GM21576 (cell line): ENCODE measurements around the gene TMEM259.

Experiments used
- ATAC-seq: cut with Tn5 transposase; IDR thresholded peaks from one replicate; pipeline ENCODE4 v1.9.1; 2021; ENCODE audit warnings: mild to moderate bottlenecking, moderate library complexity; ENCODE audit not compliant: unreplicated experiment

The TMEM259 gene

DNA sequence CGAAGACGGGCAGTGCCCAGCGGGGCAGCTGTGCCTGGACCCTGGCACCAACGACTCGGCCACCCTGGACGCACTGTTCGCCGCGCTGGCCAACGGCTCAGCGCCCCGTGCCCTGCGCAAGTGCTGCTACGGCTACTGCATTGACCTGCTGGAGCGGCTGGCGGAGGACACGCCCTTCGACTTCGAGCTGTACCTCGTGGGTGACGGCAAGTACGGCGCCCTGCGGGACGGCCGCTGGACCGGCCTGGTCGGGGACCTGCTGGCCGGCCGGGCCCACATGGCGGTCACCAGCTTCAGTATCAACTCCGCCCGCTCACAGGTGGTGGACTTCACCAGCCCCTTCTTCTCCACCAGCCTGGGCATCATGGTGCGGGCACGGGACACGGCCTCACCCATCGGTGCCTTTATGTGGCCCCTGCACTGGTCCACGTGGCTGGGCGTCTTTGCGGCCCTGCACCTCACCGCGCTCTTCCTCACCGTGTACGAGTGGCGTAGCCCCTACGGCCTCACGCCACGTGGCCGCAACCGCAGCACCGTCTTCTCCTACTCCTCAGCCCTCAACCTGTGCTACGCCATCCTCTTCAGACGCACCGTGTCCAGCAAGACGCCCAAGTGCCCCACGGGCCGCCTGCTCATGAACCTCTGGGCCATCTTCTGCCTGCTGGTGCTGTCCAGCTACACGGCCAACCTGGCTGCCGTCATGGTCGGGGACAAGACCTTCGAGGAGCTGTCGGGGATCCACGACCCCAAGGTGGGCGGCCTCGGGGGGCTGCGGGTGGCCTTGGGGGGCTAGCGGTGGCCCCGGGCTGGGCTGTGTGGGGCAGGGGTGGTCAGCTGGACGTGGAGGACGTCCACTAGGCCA, 15.9 kb downstream of the TMEM259 start:
- no peak for ATAC-seq

DNA sequence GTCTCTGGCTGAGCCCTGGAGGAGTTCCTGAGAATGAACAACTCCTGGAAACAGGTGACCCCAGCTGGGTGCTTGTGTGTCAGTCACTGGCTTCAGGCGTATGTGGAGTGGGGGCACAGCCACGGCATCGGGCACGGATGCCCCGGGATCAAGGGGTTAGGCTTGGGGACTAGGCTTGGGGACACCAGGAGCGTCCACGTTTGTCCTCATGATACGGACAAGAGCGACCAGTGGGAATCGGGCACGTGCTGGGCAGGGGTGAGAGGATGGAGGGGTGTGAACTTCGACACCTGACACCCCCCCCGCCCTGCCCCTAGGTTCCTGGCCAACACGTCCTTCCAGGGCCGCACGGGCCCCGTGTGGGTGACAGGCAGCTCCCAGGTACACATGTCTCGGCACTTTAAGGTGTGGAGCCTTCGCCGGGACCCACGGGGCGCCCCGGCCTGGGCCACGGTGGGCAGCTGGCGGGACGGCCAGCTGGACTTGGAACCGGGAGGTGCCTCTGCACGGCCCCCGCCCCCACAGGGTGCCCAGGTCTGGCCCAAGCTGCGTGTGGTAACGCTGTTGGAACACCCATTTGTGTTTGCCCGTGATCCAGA, 16.6 kb downstream of the TMEM259 start:
- ATAC-seq = no peak

DNA sequence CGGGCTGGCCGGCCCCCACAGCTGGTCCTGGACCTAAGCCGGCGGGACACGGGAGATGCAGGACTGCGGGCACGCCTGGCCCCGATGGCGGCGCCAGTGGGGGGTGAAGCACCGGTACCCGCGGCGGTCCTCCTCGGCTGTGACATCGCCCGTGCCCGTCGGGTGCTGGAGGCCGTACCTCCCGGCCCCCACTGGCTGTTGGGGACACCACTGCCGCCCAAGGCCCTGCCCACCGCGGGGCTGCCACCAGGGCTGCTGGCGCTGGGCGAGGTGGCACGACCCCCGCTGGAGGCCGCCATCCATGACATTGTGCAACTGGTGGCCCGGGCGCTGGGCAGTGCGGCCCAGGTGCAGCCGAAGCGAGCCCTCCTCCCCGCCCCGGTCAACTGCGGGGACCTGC, 17.6 kb downstream of the TMEM259 start:
- ATAC-seq = no peak

DNA sequence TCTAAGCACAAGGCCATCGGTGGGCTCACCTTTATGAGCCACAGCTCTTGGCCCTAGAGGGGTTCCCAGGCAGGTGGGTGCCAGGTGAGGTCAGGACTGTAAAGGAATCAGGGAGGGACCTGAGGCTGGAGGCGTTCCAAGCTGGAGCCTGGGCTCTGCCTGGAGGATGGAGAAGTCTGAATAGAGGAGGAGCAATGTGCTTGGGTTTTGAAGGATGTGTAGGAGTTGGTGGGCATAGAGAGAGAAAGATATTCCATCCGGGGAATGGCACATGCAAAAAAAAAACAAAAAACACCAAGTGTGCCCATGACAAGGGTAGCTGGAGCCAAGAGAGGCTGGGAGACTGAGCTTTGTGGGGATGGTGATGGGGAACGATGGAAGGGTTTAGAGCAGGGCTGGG, 18.3 kb downstream of the TMEM259 start:
- ATAC-seq = no peak

DNA sequence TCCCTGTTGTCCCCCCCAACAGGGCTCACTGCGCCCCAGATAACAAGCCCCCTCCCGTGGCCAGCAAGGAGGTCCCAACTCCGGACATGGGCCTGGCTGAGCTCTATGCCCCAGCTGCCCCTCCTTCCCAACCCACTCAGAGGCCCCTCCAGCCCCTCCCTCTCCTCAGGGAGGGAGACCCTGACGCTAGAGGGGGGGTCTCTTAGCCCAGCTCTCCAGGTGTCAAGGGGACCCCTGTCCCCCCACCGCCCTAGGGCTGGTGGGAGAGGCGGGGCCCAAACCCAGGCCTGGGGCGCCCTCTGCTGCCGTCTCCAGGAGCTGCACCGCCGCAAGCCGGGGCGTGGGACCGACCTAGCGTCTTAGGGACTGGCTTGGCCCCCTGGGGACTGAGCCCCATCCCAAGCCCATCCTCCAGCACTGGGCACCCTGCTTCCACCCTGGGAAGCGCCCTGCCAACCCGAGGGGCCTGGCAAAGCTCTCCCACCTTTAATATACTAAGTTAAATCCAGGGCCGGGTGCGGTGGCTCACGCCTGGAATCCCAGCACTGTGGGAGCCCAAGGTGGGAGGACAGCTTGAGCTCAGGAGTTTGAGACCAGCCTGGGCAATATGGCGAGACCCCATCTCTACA, 19.3 kb downstream of the TMEM259 start:
- no peak for ATAC-seq

DNA sequence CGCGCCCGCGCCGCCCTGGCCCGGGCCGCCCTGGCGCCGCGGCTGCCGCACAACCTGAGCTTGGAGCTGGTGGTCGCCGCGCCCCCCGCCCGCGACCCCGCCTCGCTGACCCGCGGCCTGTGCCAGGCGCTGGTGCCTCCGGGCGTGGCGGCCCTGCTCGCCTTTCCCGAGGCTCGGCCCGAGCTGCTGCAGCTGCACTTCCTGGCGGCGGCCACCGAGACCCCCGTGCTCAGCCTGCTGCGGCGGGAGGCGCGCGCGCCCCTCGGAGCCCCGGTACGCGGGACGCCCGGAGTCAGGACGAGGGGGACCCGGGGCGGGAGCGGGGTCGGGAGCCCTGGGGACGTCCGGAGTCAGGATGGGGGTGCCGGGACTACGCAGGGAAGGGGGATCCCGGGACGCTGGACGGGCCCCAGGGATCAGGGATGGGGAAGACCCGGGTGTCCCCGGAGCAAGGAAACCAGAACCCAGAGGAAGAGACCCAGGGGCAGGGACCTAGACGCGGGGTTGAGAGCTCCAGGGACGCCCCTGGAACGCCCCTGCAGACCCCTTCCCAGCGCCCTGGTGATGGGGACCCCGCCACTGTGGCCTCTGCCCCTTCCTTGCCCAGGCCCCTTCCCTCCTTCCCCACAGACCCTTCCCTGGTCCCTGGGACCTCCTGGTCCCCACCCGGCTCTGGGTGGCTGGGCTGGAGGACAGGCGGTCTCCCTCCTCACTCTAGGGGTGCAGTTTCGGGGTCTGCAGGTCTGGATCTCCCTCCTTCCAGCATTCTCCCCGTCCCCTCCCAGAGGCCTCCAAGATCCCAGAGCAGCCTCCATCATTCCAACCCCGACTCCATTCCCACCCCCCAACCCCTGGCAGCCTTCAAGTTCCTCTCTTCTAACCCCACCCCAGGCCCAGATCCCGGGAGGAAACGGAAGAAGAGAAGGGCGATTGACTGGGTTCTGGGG, 20.1 kb downstream of the TMEM259 start:
- no peak for ATAC-seq

DNA sequence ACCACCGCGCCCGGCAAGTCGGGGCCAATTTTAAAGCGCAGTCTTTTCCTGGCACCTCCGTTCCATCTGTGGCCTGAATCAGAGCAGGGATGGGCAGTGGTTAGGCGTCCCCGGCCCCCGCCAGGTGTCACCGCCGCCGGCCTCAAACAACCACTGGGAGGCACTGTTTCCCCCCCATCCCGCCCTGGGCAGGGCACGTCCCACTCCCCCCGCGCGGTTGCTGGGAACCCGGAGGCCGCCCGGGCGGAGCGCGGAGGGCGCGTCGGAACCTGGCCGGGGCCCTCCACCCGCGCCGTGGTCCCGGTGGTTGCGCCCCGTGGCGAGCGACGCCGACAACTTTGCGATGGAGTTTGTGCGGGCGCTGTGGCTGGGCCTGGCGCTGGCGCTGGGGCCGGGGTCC, 20.8 kb downstream of the TMEM259 start, which contains the start of gene GRIN3B:
Gene GRIN3B, plus strand, starts transcription at position 325 of the 400 bp plus-strand sequence. Its CDS starts 19 bp downstream, at position 344.
- ATAC-seq = no peak

DNA sequence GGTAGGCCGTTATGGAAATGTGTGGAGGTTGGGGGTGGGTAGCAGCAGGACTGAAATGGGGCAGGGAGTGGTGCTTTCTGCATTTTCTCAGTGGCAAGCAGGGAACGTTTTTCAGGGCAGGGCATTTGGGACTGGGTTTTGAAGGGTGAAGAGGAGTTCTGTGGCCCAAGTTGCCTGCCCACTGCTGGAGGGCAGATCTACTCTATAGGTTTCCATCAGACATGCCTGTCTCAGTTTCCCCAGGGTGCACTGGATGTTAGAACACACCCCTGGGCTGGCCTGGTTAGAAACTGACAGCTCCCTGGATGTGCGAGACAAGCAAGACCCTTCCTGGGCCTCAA, 21.6 kb downstream of the TMEM259 start:
- ATAC-seq = no peak

DNA sequence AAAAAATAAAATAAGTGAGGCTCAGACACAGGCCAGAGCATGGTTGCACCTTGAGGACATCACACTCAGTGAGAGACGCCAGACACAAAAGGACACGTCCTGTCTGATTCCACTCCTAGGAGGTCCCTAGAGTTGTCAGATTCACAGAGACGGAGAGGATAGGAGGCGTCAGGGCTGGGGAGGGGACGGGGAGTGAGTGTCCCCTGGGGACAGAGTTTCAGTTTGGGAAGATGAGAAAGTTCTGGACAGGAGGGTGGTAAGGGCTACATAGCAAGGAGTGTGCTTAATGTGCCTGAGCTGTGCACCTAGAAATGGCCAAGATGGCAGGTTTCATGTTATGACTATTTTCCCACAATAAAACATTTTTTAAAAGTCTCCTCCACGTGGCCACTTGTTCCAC, 22.9 kb downstream of the TMEM259 start:
- ATAC-seq = no peak

DNA sequence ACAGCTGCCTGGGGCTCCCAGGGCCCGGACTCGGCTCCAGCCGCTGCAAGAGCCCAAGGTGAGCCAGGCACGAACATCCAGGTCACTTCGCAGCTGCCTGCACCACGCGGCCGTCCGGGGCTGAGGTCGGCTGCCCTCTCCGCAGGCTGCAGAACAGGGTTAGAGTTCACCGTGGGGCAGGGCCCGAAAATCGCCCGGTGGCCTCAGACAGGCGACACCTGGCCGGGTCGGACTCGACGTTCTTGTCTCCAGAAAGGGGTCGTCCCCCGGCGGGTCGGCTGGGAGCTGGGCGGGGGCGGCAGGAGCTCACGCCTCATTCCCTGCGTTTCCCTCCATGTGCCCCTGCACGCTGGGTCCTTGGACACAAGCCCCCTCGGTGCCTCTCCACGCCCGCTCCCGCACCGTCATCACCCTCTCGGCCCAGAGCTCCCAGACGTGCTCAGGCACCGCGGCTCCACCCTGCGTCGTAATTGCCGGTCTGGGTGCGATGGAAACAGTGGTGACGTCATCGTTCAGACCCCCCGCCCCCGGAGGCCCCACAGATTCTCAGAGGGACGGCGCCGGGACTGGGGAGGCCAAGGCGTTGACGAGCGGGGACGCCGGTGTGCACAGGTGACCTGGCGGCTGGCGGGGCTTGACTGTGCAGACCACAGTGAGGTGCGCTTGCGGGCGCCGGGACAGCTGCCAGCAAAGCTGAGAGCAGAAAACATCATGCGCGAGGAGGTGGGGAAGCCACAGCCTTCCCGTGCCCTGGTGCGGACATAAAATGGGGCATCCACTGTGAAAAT, 24.7 kb downstream of the TMEM259 start:
- no peak for ATAC-seq

DNA sequence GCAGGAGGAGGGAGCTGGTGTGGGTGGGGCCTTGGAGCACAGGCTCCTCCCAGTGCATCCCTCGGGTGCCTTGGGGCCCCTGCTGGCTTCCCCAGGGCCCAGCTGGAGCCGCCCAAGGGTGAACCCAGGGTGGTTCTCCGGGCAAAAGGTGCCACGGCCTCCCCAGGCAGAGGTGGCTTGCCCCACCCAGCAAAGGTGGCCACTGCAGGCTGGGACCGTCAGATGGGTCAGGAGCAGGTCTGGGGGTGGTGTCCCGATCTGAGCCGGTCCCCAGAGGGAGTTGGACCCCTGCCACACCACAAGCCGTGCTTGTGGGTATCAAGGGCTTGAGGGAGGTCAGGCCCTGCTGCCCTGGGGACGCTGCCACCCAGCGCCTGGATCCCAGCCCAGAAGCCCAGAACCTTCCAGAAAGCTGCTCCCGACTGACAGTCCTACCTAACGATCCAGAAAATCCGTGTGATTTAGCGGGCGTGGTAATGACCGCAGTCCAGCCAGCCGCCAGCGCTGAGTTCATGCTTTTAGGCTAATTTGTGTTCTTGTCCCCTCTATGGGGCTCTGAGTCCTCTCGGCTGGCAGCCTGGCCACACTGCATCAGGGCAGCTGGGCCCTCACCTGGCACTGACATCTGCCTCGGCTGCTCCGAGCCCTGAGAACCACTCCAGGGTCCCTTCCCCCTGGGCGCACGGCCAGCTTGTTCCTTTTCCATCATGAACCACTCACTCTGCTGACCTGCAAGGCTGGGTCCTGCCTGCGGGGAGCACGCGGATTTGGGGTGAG, 25.7 kb downstream of the TMEM259 start:
- no peak for ATAC-seq

DNA sequence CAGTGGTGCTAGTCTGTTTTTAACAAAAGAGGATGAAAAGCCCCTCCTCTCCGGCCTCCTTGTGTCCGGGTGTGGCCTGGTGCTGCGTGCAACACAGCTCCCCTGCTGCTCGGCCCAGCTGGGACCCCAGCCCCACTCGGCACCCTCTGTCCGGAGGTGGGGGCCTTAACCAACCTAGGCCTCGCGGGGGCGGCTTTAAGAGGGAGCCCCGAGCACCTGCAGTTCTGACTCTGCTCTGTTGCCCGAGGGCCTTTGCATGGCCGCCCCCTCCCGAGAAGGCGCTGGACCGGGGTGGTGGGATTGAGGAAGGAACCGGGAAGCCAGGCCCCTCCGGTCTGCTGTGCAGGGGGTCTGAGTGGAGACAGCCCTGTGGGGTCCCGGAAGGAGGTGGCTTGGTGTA, 26.4 kb downstream of the TMEM259 start:
- no peak for ATAC-seq

DNA sequence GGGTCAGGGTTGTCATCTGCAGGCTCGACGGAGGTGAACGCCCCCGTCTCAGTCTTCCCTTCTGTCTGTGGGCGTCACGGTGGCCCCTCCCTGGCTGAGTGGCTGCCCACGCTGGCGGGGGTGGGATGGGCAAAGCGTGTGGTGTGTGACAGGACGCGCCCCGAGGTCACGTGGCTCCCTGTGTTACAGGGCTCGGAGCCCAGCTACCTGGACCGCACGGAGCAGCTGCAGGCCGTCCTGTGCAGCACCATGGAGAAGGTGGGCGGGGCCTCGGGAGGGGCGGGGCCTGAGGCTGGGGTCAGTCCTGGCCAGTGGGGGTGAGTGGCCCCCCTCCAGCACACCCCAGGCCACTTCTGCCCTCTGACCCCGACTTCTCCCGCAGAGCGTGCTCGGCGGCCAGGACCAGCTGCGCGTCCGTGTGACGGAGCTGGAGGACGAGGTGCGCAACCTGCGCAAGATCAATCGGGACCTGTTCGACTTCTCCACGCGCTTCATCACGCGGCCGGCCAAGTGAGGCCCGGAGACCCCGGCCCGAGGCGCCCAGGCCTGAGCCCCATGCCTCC, 27.0 kb downstream of the TMEM259 start:
- no peak for ATAC-seq

DNA sequence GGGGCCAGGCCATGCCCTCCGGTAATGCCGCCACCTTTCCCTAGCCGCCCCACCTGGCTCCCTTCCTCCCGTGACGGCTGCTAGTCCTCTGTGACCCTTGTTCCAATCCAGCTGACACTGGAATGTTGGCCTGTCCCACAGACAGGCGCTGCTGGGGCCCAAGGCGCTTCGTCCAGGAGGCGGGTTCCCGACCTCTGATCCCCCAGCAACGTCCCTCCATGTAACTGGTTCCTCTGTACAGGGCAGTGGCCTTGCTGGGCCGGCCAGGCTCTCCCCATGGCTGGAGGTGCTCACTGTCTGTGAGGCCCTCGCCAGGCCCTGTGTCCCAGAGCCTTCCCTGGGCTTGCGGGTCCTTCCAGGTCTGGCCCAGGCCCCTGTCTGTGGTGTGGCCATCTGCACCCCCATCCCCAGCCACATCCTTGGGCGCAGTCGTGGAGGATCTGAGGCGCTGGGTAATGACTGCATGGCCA, 27.5 kb downstream of the TMEM259 start:
- ATAC-seq = no peak

DNA sequence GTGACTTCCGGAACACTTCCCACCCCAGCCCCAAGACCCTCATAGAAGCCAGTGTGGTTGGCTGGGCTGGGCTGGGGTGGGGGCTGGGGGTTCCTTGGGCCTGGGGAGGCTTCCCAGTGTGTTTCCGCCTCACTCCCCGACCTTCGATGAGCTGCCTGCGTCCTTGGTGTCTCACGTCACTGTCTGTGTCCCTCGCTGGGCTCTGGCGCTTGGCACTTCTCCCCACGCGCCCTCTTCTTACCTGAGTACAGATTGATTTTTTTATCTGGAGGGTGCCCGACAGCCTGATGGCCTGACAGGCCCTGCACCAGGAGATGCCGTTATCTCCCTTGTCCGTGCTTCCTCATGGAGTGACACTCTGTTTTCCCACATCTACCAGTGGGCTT, 28.3 kb downstream of the TMEM259 start:
- ATAC-seq = no peak

DNA sequence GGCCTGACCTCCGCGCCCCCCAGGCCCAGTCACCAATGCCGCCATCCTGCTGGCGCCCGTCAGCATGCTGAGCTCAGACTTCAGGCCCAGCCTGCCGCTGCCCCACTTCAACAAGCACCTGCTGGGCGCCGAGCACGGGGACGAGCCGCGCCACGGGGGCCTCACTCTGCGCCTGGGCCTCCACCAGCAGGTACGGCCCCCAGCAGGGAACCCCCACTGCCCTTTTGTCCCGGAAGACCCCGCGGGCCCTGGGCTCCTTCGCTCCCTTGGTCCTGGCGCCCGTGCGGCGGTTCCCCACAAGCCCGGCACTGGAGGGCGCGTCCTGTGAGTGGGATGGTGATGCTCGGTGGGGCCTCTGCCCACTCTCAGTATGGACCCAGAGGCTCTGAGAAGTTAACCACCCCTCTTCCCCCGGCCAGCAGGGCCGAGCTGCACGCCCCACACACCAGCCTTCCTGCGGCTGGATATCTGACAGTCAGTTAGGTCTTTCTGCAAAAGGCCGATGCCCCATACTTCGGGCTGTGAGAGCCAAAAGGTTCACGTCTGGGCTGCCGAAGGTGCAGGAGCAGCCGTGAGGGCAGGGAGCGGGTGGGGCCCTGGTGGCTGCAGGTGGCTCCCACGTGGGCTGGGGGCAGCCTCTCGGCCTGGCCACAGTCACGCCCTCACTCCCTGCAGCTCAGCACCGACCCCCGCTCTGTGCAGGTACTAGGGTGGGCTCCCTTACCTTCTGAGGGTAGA, 28.8 kb downstream of the TMEM259 start:
- ATAC-seq = no peak

DNA sequence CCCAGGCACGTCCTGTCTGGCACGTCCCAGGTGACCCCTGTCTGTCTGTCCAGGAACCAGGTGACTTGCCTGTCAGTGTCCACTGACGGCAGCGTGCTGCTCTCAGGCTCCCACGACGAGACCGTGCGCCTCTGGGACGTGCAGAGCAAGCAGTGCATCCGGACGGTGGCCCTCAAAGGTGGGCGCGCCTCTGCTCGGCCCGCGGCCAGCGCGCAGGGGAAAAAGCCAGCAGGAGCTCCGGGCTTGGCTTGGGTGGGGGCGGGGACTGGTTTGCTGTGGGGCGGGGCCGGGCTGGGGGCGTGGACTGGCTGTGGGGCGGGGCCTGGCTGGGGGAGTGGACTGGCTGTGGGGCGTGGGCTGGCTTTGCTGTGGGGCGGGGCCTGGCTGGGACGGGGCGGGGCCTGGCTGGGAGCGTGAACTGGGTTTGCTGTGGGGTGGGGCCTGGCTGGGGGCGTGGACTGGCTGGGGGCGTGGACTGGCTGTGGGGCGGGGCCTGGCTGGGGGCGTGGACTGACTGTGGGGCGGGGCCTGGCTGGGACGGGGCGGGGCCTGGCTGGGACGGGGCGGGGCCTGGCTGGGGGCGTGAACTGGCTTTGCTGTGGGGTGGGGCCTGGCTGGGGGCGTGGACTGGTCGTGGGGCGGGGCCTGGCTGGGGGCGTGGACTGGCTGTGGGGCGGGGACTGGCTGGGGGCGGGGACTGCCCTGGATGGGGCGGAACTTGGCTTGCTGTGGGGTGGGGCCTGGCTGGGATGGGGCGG, 29.6 kb downstream of the TMEM259 start:
- ATAC-seq = no peak

DNA sequence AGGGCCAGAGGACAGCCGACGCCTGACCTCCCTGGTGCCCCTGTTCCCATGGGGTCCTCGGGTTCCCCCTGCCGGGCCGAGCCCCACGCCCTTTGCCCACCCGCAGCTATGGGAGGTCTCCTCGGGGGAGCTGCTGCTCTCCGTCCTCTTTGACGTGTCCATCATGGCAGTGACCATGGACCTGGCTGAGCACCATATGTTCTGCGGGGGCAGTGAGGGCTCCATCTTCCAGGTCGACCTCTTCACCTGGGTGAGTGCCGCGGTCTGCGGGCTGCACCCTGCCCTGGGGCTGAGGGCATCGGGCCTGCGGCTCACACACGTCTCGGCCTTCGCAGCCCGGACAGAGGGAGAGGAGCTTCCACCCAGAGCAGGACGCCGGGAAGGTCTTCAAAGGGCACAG, 30.2 kb downstream of the TMEM259 start:
- ATAC-seq = no peak
